Measurements from ENCODE around the gene ATP6V1G2.
"Not testable (repeated sequence)": the region's sequence is repeated elsewhere in the genome, so short reads cannot be mapped to it uniquely, and the experiment has no call there.

ATP6V1G2 gene

GRCh38 chr6:31575335-31575901, 29.0 kb upstream of the ATP6V1G2 start, which contains the start of gene TNF:
Gene TNF (plus strand): TSS chr6:31575565. CDS start chr6:31575742, 177 bp downstream.
- no peak for DNase-seq

GRCh38 chr6:31574106-31575061, 28.0 kb upstream of the ATP6V1G2 start:
- no peak for DNase-seq

- no peak for DNase-seq
Measured at GRCh38 chr6:31573239-31574105, 27.1 kb upstream of the ATP6V1G2 start.

GRCh38 chr6:31572041-31572911, 25.9 kb upstream of the ATP6V1G2 start, which contains the start of gene LTA:
Gene LTA (plus strand): TSS chr6:31572289. CDS start chr6:31572743, 454 bp downstream.
- DNase-seq = no peak

- DNase-seq = no peak
Measured at GRCh38 chr6:31569861-31570536, 23.6 kb upstream of the ATP6V1G2 start.

- no peak for DNase-seq
Measured at GRCh38 chr6:31568537-31568961, 22.1 kb upstream of the ATP6V1G2 start.

- DNase-seq = no peak
Measured at GRCh38 chr6:31567531-31568370, 21.3 kb upstream of the ATP6V1G2 start.

GRCh38 chr6:31560697-31561058, 14.3 kb upstream of the ATP6V1G2 start:
- no peak for DNase-seq

GRCh38 chr6:31559958-31560696, 13.7 kb upstream of the ATP6V1G2 start:
- no peak for DNase-seq

GRCh38 chr6:31559606-31559957, 13.2 kb upstream of the ATP6V1G2 start:
- no peak for DNase-seq

- no peak for DNase-seq
Measured at GRCh38 chr6:31558631-31559500, 12.5 kb upstream of the ATP6V1G2 start.

GRCh38 chr6:31558318-31558625, 11.9 kb upstream of the ATP6V1G2 start:
- no peak for DNase-seq

GRCh38 chr6:31557443-31558317, 11.3 kb upstream of the ATP6V1G2 start:
- DNase-seq = no peak

GRCh38 chr6:31556307-31556706, 9.9 kb upstream of the ATP6V1G2 start:
- DNase-seq = no peak

GRCh38 chr6:31551371-31551770, 5.0 kb upstream of the ATP6V1G2 start:
- DNase-seq = not testable (repeated sequence)

- DNase-seq = no peak
Measured at GRCh38 chr6:31548544-31548873, 2.1 kb upstream of the ATP6V1G2 start.

GRCh38 chr6:31547727-31548543, 1.5 kb upstream of the ATP6V1G2 start:
- DNase-seq = peak; percentile 12
